ENCODE measurements around the gene PRKN.

PRKN gene

GRCh38 chr6:162289972-162290371 is 437.6 kb downstream of the PRKN start:
- Histone ChIP-seq H2BK120ac (ENCODE audit: low read depth, low read length) (no peak overlapping the region), H3K9me3 (ENCODE audit: control insufficient read depth, low read length) (no peaks in the 10 kb centered on the region), H3K27me3 (ENCODE audit: control insufficient read depth in 1 of 2, insufficient read depth in 1 of 2, low read length in 2 of 2) (no peaks in the 10 kb centered on the region), H3K4me2 (ENCODE audit: low read length, poor library complexity, severe bottlenecking) (no peak overlapping the region), H3K36me3 (ENCODE audit: control insufficient read depth in 1 of 2, insufficient read depth in 2 of 2, low read depth in 1 of 2, low read length in 2 of 2) (no peaks in the 10 kb centered on the region), H3K23ac (ENCODE audit: low read length in 2 of 2) (no peak overlapping the region), H2AFZ (ENCODE audit: low read depth, low read length) (no peak overlapping the region), H3K27ac (ENCODE audit: low read length, poor library complexity, severe bottlenecking) (no peak overlapping the region), H3K18ac (ENCODE audit: low read depth in 1 of 2, low read length in 2 of 2) (no peak overlapping the region), H3K14ac (ENCODE audit: low read length in 2 of 2) (no peak overlapping the region), H3K4me3 (ENCODE audit: insufficient read depth in 1 of 2, low read depth in 1 of 2, low read length in 2 of 2) (no peak overlapping the region), H4K8ac (ENCODE audit: low read length) (no peak overlapping the region), H2AK5ac (ENCODE audit: low read length, severe bottlenecking) (no peak overlapping the region), H3K9ac (ENCODE audit: low read length) (no peak overlapping the region), H3K79me1 (replicated peaks; ENCODE audit: low read length, poor library complexity, severe bottlenecking) (no peaks in the 10 kb centered on the region), H2BK5ac (ENCODE audit: low read depth, low read length, poor library complexity, severe bottlenecking) (no peak overlapping the region), H3K4ac (ENCODE audit: low read depth in 1 of 2, low read length in 2 of 2) (no peak overlapping the region), H2BK15ac (ENCODE audit: low read depth, poor library complexity, severe bottlenecking) (no peak overlapping the region), H4K91ac (ENCODE audit: low read length) (no peak overlapping the region), H3K4me1 (ENCODE audit: control insufficient read depth, insufficient read depth, low read depth, low read length) (no peaks in the 10 kb centered on the region), H2BK12ac (ENCODE audit: low read length in 2 of 2) (no peak overlapping the region)
- DNase-seq, result no peak
- WGBS, result 48% methylated on average over 2 of the region's 4 CpGs

GRCh38 chr6:162273986-162274385 is 453.6 kb downstream of the PRKN start:
- Histone ChIP-seq H3K4me1 (ENCODE audit: control insufficient read depth, insufficient read depth, low read depth, low read length) (no peaks in the 10 kb centered on the region), H4K8ac (ENCODE audit: low read length) (no peak overlapping the region), H3K4me2 (ENCODE audit: low read length, poor library complexity, severe bottlenecking) (no peak overlapping the region), H2BK5ac (ENCODE audit: low read depth, low read length, poor library complexity, severe bottlenecking) (no peak overlapping the region), H2AK5ac (ENCODE audit: low read length, severe bottlenecking) (no peak overlapping the region), H3K27me3 (ENCODE audit: control insufficient read depth in 1 of 2, insufficient read depth in 1 of 2, low read length in 2 of 2) (no peaks in the 10 kb centered on the region), H3K18ac (ENCODE audit: low read depth in 1 of 2, low read length in 2 of 2) (no peak overlapping the region), H2BK12ac (ENCODE audit: low read length in 2 of 2) (no peak overlapping the region), H3K14ac (ENCODE audit: low read length in 2 of 2) (no peak overlapping the region), H2BK15ac (ENCODE audit: low read depth, poor library complexity, severe bottlenecking) (no peak overlapping the region), H3K79me1 (replicated peaks; ENCODE audit: low read length, poor library complexity, severe bottlenecking) (no peaks in the 10 kb centered on the region), H3K27ac (ENCODE audit: low read length, poor library complexity, severe bottlenecking) (no peak overlapping the region), H2AFZ (ENCODE audit: low read depth, low read length) (no peak overlapping the region), H3K36me3 (ENCODE audit: control insufficient read depth in 1 of 2, insufficient read depth in 2 of 2, low read depth in 1 of 2, low read length in 2 of 2) (no peaks in the 10 kb centered on the region), H3K23ac (ENCODE audit: low read length in 2 of 2) (no peak overlapping the region), H3K9ac (ENCODE audit: low read length) (no peak overlapping the region), H3K9me3 (ENCODE audit: control insufficient read depth, low read length) (no peaks in the 10 kb centered on the region), H2BK120ac (ENCODE audit: low read depth, low read length) (no peak overlapping the region), H4K91ac (ENCODE audit: low read length) (no peak overlapping the region), H3K4ac (ENCODE audit: low read depth in 1 of 2, low read length in 2 of 2) (no peak overlapping the region), H3K4me3 (ENCODE audit: insufficient read depth in 1 of 2, low read depth in 1 of 2, low read length in 2 of 2) (no peak overlapping the region)
- DNase-seq, result no peak
- 68% methylated on average over 1 of the region's 2 CpGs for whole genome bisulfite sequencing

- Histone ChIP-seq H2AK5ac (ENCODE audit: low read length, severe bottlenecking) (no peak overlapping the region), H2BK5ac (ENCODE audit: low read depth, low read length, poor library complexity, severe bottlenecking) (no peak overlapping the region), H3K4me1 (ENCODE audit: control insufficient read depth, insufficient read depth, low read depth, low read length) (no peaks in the 10 kb centered on the region), H3K36me3 (ENCODE audit: control insufficient read depth in 1 of 2, insufficient read depth in 2 of 2, low read depth in 1 of 2, low read length in 2 of 2) (no peaks in the 10 kb centered on the region), H3K9ac (ENCODE audit: low read length) (no peak overlapping the region), H2BK15ac (ENCODE audit: low read depth, poor library complexity, severe bottlenecking) (no peak overlapping the region), H3K27ac (ENCODE audit: low read length, poor library complexity, severe bottlenecking) (no peak overlapping the region), H3K4me2 (ENCODE audit: low read length, poor library complexity, severe bottlenecking) (no peak overlapping the region), H4K91ac (ENCODE audit: low read length) (no peak overlapping the region), H3K4me3 (ENCODE audit: insufficient read depth in 1 of 2, low read depth in 1 of 2, low read length in 2 of 2) (no peak overlapping the region), H3K27me3 (ENCODE audit: control insufficient read depth in 1 of 2, insufficient read depth in 1 of 2, low read length in 2 of 2) (no peaks in the 10 kb centered on the region), H2BK120ac (ENCODE audit: low read depth, low read length) (no peak overlapping the region), H3K18ac (ENCODE audit: low read depth in 1 of 2, low read length in 2 of 2) (no peak overlapping the region), H3K4ac (ENCODE audit: low read depth in 1 of 2, low read length in 2 of 2) (no peak overlapping the region), H3K23ac (ENCODE audit: low read length in 2 of 2) (no peak overlapping the region), H3K14ac (ENCODE audit: low read length in 2 of 2) (no peak overlapping the region), H2AFZ (ENCODE audit: low read depth, low read length) (no peak overlapping the region), H2BK12ac (ENCODE audit: low read length in 2 of 2) (no peak overlapping the region), H4K8ac (ENCODE audit: low read length) (no peak overlapping the region), H3K9me3 (ENCODE audit: control insufficient read depth, low read length) (no peaks in the 10 kb centered on the region), H3K79me1 (replicated peaks; ENCODE audit: low read length, poor library complexity, severe bottlenecking) (no peaks in the 10 kb centered on the region)
- no peak for DNase-seq
- 49% methylated on average over 4 of the region's 5 CpGs for WGBS
Measured at GRCh38 chr6:162271922-162272321, 455.6 kb downstream of the PRKN start.

GRCh38 chr6:162270966-162271365 is 456.6 kb downstream of the PRKN start:
- no peak overlapping the region for H2AK5ac ChIP-seq (ENCODE audit: low read length, severe bottlenecking)
- no peak overlapping the region for H4K8ac ChIP-seq (ENCODE audit: low read length)
- no peak overlapping the region for H2BK120ac ChIP-seq (ENCODE audit: low read depth, low read length)
- no peak overlapping the region for H3K4me2 ChIP-seq (ENCODE audit: low read length, poor library complexity, severe bottlenecking)
- no peaks in the 10 kb centered on the region for H3K9me3 ChIP-seq (ENCODE audit: control insufficient read depth, low read length)
- H3K27me3 ChIP-seq (ENCODE audit: control insufficient read depth in 1 of 2, insufficient read depth in 1 of 2, low read length in 2 of 2), result no peaks in the 10 kb centered on the region
- no peak overlapping the region for H3K14ac ChIP-seq (ENCODE audit: low read length in 2 of 2)
- no peak overlapping the region for H3K18ac ChIP-seq (ENCODE audit: low read depth in 1 of 2, low read length in 2 of 2)
- no peak overlapping the region for H3K4me3 ChIP-seq (ENCODE audit: insufficient read depth in 1 of 2, low read depth in 1 of 2, low read length in 2 of 2)
- 83% methylated on average over 4 of the region's 5 CpGs for WGBS
- H2BK5ac ChIP-seq (ENCODE audit: low read depth, low read length, poor library complexity, severe bottlenecking), result no peak overlapping the region
- no peak overlapping the region for H3K23ac ChIP-seq (ENCODE audit: low read length in 2 of 2)
- no peaks in the 10 kb centered on the region for H3K36me3 ChIP-seq (ENCODE audit: control insufficient read depth in 1 of 2, insufficient read depth in 2 of 2, low read depth in 1 of 2, low read length in 2 of 2)
- DNase-seq, result no peak
- no peak overlapping the region for H2BK15ac ChIP-seq (ENCODE audit: low read depth, poor library complexity, severe bottlenecking)
- no peaks in the 10 kb centered on the region for H3K4me1 ChIP-seq (ENCODE audit: control insufficient read depth, insufficient read depth, low read depth, low read length)
- H2AFZ ChIP-seq (ENCODE audit: low read depth, low read length), result no peak overlapping the region
- H2BK12ac ChIP-seq (ENCODE audit: low read length in 2 of 2), result no peak overlapping the region
- H3K79me1 ChIP-seq (replicated peaks; ENCODE audit: low read length, poor library complexity, severe bottlenecking), result no peaks in the 10 kb centered on the region
- H3K27ac ChIP-seq (ENCODE audit: low read length, poor library complexity, severe bottlenecking), result no peak overlapping the region
- H3K4ac ChIP-seq (ENCODE audit: low read depth in 1 of 2, low read length in 2 of 2), result no peak overlapping the region
- no peak overlapping the region for H3K9ac ChIP-seq (ENCODE audit: low read length)
- H4K91ac ChIP-seq (ENCODE audit: low read length), result no peak overlapping the region
